GM18508 (cell line): ENCODE measurements around the gene GOLGA6L25.
"Not testable (repeated sequence)": the region's sequence is repeated elsewhere in the genome, so short reads cannot be mapped to it uniquely, and the experiment has no call there.

Experiments used
- ATAC-seq: cut with Tn5 transposase; IDR thresholded peaks from one replicate; pipeline ENCODE4 v1.9.1; 2021; ENCODE audit warnings: moderate number of reproducible peaks; ENCODE audit not compliant: insufficient read depth, unreplicated experiment

Gene GOLGA6L25, protein sequence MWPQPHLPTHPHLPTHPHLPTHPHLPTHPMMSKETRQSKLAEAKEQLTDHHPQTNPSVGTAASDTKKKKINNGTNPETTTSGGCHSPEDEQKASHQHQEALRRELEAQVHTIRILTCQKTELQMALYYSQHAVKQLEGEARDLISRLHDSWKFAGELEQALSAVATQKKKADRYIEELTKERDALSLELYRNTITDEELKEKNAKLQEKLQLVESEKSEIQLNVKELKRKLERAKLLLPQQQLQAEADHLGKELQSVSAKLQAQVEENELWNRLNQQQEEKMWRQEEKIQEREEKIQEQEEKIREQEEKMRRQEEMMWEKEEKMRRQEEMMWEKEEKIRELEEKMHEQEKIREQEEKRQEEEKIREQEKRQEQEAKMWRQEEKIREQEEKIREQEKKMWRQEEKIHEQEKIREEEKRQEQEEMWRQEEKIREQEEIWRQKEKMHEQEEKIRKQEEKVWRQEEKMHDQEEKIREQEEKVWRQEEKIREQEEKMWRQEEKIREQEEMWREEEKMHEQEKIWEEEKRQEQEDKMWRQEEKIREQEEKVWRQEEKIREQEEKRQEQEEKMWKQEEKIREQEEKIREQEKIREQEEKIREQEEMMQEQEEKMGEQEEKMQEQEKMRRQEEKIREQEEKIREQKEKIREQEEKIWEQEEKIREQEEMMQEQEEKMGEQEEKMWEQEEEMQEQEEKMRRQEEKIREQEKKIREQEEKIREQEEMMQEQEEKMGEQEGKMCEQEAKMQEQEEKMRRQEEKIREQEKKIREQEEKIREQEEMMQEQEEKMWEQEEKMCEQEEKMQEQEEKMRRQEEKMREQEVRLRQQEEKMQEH

DNA sequence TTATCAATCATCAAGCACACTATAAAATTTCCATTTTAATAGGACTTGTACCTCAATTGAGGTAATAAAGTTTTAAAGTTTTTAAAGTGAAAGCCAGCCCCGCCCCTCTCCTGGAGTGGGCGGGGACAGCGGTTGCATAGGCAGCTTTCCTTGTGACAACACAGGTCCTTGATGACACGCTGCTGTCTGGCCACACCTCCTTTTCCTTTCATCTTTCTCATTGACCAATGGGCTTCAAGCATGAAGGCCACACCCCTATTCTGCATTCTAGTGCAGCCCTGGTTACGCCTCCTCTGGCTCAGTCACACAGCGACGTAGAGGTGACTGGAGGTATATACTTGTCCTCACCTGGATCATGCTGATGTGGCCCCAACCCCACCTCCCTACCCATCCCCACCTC lies at the start of gene GOLGA6L25:
Gene GOLGA6L25 (plus strand): TSS at position 301 of the 400 bp plus-strand sequence. CDS start 61 bp downstream, at position 362.
- not testable (repeated sequence) for ATAC-seq

DNA sequence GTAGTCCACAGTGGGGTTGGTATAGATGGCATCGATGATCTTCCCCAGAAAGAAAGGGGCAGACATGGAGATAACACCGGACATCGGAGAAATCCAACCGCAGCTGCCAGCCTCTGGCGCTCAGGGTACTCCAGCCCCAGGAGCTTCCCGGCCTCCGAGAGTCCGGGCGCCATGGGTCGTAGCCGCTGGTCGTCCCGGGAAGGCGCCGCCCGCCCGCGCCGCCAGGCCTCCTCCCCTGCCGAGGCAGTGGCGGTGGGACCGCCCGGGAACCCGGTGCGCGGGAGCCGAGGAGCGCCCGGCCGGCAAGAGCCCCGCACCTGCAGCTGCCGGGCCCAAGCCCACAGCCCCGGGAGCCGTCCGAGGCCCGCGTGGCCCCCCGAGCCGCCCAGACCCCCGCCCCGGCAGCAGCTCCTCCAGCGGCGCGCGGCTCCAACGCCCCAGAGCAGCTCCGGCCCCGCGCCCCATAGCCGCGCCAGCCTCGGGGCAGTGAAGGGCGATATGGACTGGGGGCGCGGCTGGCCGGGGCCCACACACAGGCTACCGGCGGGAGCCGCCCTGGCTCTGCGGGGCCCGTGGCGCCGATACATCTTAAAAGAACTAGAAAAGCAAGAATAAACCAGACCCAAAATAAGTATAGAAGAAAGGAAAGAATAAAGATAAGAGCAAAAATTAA lies 45.0 kb upstream of the GOLGA6L25 start:
- ATAC-seq = not testable (repeated sequence)

DNA sequence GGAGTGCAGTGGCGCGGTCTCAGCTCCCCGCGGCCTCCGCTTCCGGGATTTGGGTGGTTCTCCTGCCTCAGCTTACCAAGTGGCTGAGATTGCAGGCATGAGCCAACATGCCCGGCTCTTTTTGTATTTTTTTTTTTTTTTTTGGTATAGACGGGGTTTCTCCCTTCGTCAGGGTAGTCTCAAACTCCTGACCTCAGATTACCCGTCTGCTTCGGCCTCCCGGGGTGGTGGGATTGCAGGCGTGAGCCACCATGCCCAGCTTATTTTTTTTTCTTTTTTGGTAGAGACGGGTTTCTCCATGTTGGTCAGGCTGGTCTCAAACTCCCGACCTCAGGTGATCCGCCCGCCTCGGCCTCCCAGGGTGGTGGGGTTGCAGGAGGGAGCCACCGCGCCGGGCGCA lies 39.2 kb upstream of the GOLGA6L25 start:
- not testable (repeated sequence) for ATAC-seq

DNA sequence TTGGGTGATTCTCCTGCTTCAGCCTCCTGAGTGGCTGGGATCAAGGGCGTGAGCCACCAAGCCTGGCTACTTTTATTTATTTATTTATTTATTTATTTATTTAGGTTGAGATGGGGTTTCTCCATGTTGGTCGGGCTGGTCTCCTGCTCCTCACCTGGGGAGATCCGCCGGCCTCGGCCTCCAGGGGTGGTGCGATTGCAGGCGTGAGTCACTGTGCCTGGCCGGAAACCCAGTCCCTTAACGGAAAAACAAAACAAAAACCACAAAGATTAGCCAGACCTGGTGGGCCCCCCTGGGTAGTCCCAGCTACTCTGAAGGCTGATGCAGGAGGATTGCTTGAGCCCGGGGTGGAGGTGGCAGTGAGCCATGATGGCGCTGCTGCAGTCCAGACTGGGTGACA lies 38.2 kb upstream of the GOLGA6L25 start:
- not testable (repeated sequence) for ATAC-seq

DNA sequence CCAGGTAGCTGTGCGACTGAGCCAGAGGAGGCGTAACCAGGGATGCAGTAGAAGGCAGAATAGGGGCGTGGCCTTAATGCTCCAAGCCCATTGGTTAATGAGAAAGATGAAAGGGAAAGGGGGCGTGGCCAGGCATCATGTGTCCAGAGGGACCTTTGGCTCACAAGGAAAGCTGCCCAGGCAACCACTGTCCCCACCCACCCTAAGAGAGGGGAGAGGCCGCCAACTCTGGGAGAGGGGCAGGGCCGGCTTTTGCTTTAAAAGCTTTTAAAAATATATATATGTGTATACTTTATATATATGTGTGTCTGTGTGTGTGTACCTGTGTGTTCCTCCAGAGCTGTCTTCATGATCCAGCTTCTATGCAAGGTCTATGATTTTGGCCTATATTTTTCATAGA lies 20.4 kb upstream of the GOLGA6L25 start, which contains the start of gene GOLGA8G:
Gene GOLGA8G (minus strand): TSS at position 18 of the 400 bp plus-strand sequence. CDS start 62 bp downstream, outside the sequence.
- not testable (repeated sequence) for ATAC-seq

DNA sequence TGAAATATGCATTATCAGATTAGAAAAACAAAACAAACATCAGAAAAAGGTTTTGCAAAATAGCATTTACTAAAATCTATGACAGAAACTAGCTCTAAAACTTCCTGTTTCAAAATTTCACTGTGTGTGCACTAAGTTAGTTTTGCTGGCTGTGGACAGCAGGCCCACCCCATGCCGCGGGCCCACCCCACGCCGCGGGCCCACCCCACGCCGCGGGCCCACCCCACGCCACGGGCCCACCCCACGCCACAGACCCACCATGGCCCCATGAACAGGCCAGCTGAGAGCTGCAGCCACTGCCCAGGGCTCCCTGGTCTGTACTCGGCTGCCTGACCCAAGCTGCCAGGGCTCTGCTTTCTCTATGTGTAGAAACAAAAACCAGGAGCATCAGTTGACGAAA lies 20.0 kb downstream of the GOLGA6L25 start:
- ATAC-seq = not testable (repeated sequence)

DNA sequence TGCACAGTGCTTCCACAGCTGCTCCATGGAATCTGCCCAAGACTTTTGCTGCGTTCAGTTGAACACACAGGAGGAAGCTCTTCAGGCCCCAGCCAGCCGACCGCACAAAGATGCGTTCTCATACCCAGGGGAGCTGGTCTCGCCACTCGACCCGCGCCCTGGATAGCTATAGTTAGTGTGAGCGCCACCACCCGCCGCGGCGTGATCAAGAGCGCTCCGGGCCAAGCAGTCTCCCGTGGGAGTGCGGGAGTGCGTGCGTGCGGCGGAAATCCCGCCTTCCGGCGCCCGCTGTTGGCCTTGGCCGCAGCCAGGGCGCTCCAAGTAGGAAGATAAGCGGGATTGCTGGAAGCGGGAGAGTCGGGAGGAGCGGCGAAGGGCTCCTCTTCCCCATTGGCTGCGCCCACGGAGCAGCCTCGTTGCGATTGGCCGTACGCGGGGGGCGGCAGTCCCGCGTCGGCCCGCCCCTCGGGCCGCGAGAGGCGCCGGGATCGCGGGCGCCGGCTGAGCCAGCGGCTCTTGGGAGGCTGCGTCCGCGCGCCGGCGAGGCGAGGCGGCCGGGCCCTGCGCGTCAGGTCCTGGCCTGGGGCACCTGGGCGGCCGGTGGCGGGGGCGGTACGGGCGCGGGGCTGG lies 35.7 kb downstream of the GOLGA6L25 start:
- ATAC-seq = not testable (repeated sequence)

DNA sequence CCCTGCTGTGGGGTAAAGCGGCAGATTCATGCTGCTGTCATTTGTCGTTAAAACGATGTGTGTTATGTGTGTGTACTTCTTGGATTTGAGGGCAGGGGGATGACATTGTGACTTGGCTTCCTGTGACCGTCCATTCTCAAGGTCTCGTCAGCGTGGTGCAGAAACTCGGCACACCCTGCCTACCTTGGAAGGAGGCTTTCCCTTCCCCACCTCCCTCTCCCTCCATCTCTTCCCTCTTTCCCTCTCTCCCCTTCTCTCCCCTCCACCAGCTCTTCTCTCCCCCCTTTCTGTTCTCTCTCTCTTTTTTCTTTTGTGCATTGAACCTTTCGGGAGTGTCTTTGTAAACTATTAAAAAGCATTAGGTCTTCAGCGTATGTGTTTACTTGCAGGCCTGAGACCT lies 36.4 kb downstream of the GOLGA6L25 start:
- ATAC-seq = not testable (repeated sequence)

DNA sequence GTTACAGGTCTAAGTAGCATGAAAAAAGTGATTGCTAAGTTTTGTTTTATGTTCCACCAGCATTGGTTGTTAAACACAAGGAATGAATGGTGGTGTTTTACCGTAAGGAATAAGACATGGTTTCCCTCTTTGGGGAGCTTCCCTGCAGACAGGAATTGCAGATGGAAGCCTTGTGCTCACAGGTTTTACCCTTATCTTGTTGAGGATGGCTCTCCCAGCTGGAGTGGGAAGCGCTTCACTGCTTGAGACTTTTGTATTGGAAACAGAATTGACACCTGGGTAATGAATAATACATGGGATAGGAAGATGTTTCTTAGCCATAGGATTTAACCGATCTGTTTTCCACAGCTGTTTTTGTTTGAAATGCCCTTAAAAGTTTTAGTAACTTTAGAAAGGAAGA lies 39.0 kb downstream of the GOLGA6L25 start:
- not testable (repeated sequence) for ATAC-seq

DNA sequence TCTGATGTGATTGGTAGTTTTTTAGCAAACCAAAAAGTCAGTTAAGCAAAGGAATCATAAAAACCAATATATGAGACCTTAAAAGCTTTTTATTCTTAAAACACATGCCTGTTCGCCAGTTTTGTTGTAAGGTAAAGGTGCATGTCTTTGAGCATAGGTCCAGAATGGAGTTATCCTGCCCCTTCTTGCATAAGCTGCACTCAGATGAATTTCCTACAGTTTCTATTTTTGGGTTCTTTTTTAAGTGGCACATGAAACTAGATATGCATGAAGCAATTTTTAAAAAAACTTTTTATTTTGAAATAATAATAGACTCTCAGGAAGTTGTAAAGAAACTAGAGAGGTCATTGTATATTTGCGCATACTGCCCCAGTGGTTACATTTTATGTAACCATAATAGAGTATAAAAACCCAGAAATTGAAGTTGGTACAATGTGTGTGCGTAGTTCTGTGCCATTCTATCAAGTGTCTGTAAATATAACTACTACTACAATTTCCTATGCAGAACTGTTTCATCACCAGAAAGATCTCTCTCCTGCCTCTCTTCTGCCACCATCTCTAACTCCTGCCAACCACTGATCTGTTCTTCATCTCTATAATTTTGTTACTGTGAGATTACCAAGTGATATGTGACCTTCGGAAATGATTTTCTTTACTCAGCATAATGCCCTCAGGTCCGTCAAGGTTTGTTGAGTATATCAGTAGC lies 40.2 kb downstream of the GOLGA6L25 start:
- ATAC-seq = not testable (repeated sequence)

DNA sequence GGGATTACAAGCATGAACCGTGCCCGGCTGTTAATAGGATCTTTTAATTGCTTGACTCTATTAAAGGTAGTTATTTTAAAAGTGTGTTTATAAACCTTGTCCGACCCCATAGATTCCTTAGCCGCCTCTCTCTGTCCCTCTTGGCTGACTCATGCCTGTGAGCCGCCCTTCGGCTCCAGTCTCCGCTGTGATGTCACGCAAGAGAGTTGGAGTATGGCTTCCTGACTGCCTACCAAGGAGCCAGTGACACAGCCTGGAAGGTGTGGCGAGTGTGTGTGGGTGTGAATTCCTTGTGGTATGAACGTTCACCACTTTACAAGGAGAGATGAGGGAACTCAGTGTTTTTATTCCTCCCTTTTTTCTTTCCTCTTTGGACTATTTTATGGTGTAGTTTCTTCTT lies 44.1 kb downstream of the GOLGA6L25 start:
- ATAC-seq = not testable (repeated sequence)

DNA sequence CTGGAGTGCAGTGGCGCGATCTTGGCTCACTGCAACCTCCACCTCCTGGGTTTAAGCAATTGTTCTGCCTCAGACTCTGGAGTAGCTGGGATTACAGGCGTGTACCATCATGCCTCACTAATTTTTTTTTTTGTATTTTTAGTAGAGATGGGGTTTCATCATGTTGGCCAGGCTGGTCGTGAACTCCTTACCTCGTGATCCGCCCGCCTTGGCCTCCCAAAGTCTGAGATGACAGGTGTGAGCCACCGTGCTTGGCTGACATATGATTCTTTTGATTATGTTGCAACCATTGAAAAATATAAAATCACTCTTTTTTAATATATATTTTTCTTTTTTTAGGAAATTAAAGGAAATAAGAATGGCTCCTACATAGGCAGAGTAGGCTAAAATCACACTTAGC lies 44.8 kb downstream of the GOLGA6L25 start:
- not testable (repeated sequence) for ATAC-seq

DNA sequence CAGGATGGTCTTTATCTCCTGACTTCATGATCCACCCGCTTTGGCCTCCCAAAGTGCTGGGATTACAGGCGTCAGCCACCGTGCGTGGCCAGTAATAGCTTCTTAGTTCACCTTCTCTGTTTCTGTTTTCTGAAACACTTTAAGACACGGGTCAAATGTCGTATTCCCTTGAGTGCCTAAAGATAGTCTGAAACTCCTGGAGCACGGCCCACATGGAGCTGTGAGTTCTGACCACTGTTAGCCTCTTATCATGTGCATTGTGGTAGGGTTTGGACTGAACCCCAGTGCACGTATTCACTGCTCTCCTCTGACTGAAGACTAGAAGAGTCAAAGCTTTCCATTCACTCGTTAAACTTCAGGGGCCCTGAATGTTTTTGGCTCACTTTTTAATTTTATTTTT lies 48.8 kb downstream of the GOLGA6L25 start:
- ATAC-seq = not testable (repeated sequence)
